Lower leg skin (tissue), 4 donors: ENCODE results near the gene ATPAF1. TPM values are rescaled to one million over a fixed set of nuclear protein-coding genes. Genes with fewer than 3 reads are reported as not detected.

ENCODE experiments used
- DNase-seq, 2 donors: peaks; one replicate each; pipeline ENCODE4 v3.0.0-alpha.2; 2019; ENCODE audit warnings: low spot score in 2 of 2
- H3K4me3 ChIP-seq: fragments of 200-600 bp; sonication (generic); 2 replicates; pipeline ENCODE4 v1.5.1; 2017; ENCODE audit warnings: mild to moderate bottlenecking, low read depth; ENCODE audit not compliant: poor library complexity, severe bottlenecking
- POLR2A ChIP-seq, 2 donors: fragments of 450-650 bp; IDR thresholded peaks; one replicate each; pipeline ENCODE4 v1.6.1; 2016 to 2017; ENCODE audit warnings: antibody characterized with exemption in 2 of 2, mild to moderate bottlenecking in 1 of 2, moderate library complexity in 1 of 2
- WGBS, 2 donors: methylation state at CpG; one replicate each; pipeline ENCODE4 v1.1.5; 2018; 5-methylcytosine and 5-hydroxymethylcytosine counted together
- intact Hi-C: fragments of 100-400 bp; cut with DNase I; formaldehyde crosslinking; loops from one replicate; pipeline ENCODE4 v1.15.0; 2023; ENCODE audit warnings: low total_unique reads
- total RNA-seq, 4 donors: library from RNA; depleted of rRNA; stranded (reverse); fragments of >200 nt; gene quantifications; one replicate each; pipeline ENCODE4 v1.1.0, GENCODE V29; 2016
- TF ChIP-seq, protein P1 (sequence below), 3 donors: fragments of 450-650 bp; IDR thresholded peaks; one replicate each; pipeline ENCODE4 v1.5.1; 2016; ENCODE audit warnings: antibody characterized with exemption in 3 of 3, mild to moderate bottlenecking in 3 of 3, moderate library complexity in 2 of 3

ATPAF1 gene
- total RNA-seq, 4 donors from 2014 or later: 20.4 to 33.7 (median 29.9) TPM

DNA sequence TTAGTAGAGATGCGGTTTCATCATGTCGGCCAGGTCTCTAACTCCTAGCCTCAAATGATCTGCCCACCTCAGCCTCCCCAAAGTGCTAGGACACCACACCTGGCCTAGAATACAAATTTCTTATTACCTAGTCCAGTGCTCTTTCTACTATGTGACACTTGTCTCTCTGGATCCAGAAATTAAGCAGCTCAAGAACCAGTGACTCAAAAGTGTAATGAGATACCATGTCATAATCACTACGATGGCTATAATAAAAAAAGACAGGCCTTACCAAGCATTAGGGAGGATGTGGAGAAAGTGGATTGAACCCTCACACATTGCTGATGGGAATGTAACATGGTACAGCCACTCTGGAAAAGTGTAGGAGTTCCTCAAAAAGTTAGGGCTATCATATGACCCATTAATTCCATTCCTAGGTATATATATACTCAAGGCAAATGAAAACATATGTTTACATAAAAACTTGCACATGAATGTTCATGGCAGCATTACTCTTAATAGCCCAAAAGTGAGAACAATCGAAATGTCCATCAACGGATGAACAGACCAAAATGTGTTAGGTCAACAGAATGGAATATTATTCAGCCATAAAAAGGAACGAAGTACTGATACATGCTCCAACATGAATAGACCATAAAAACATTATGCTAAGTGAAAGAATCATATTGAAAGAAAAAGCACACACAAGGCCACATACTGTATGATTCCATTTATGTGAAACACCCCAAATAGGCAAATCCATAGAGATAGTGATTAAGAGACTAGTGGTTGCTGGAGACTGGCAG, 11.8 kb upstream of the ATPAF1 start:
- intact Hi-C loops: no loop called here
- no peak for DNase-seq
- 95 to 97% methylated on average over 6 of the region's 6 CpGs for WGBS, 2 donors
- TF ChIP-seq POLR2A (IDR thresholded peaks at IDR 0.05): no peak
- TF ChIP-seq, protein P1, sequence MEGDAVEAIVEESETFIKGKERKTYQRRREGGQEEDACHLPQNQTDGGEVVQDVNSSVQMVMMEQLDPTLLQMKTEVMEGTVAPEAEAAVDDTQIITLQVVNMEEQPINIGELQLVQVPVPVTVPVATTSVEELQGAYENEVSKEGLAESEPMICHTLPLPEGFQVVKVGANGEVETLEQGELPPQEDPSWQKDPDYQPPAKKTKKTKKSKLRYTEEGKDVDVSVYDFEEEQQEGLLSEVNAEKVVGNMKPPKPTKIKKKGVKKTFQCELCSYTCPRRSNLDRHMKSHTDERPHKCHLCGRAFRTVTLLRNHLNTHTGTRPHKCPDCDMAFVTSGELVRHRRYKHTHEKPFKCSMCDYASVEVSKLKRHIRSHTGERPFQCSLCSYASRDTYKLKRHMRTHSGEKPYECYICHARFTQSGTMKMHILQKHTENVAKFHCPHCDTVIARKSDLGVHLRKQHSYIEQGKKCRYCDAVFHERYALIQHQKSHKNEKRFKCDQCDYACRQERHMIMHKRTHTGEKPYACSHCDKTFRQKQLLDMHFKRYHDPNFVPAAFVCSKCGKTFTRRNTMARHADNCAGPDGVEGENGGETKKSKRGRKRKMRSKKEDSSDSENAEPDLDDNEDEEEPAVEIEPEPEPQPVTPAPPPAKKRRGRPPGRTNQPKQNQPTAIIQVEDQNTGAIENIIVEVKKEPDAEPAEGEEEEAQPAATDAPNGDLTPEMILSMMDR (IDR thresholded peaks at IDR 0.05): no peak
- H3K4me3 ChIP-seq: no peak overlapping the region

DNA sequence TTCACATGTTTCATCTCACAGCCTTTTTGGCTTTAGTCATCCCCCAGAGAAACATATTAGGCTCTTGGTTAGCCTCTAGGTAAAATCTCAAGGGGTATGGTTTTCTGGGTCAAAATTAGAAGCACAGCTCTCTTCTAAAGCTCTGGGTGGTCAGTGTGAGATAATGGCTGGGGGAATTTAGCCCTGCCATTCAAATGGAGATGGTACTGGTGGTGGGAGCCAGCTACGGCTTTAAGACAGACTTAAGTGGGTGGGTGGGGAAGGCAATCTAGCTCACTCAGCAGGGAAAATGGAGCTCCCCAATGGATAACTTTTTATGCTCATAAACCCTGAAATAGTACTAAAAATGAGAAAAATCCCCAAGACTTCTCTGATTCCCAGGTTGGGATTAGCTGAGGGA, 9.2 kb upstream of the ATPAF1 start:
- H3K4me3 ChIP-seq: no peak overlapping the region
- WGBS, 2 donors: 96 to 100% methylated on average over 1 of the region's 1 CpG
- intact Hi-C loops: no loop called here
- no peak for DNase-seq
- TF ChIP-seq POLR2A (IDR thresholded peaks at IDR 0.05): no peak
- TF ChIP-seq, protein P1 (IDR thresholded peaks at IDR 0.05): no peak

DNA sequence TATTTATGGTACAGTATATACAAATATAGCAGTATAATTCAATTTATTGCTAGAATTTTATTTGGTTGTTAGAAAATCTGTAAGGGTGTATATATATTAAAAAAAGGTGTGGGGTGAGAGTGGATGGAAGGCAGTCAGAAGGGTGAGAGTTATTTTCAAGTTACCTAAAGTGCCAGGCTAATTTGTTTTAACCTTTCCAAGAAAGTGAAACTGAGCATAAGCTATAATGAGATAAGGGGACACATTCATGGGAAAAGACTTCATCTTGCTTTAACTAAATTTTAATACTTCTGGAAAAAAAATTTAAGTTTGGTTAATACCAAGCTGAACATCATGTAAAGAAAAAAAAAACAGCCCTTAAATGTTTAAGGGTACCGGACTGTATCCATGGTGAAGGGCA, 8.4 kb upstream of the ATPAF1 start:
- DNase-seq: no peak
- TF ChIP-seq, protein P1 (IDR thresholded peaks at IDR 0.05): no peak
- TF ChIP-seq POLR2A (IDR thresholded peaks at IDR 0.05): no peak
- H3K4me3 ChIP-seq: no peak overlapping the region
- intact Hi-C loops: no loop called here
- WGBS, 2 donors: 93 to 94% methylated on average over 1 of the region's 1 CpG

DNA sequence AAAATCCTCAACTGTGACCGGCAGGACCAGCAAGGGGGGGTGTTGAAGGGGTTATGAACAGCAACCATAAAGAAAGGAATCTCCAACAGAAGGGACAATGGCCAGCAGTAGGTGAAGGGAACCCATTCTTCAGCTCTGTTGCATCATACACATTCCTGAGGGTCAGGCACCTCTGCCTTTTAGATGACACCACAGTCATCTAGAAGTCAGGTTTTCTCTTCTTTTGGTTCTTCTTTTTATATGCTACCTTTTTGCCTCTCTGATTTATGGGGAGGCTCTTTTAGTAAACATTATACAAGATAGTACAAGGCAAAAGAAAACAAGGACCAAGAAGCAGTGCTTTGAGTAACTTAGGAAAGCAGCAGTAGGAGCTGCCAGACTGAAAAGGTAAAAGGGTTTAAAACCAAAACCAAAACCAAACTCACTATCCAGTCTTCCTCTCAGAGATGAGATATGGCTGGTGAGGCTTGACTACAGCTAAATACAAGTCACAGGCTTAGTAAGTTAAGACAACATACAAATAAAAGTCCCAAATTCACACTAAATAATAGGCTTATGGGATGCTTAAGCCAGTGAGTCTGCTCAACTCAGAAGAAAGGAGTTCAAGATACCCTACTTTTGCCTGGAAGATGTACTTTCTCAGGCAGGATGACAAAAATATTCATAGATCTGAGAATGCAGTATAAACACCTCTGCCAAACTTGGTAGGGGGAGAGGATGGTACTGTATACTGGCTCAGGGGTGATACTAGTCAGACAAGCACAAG, 7.6 kb upstream of the ATPAF1 start:
- H3K4me3 ChIP-seq: no peak overlapping the region
- no peak for TF ChIP-seq POLR2A (IDR thresholded peaks at IDR 0.05)
- TF ChIP-seq, protein P1 (IDR thresholded peaks at IDR 0.05): no peak
- intact Hi-C loops: no loop called here
- WGBS, 2 donors: 84 to 90% methylated on average over 1 of the region's 1 CpG
- no peak for DNase-seq

DNA sequence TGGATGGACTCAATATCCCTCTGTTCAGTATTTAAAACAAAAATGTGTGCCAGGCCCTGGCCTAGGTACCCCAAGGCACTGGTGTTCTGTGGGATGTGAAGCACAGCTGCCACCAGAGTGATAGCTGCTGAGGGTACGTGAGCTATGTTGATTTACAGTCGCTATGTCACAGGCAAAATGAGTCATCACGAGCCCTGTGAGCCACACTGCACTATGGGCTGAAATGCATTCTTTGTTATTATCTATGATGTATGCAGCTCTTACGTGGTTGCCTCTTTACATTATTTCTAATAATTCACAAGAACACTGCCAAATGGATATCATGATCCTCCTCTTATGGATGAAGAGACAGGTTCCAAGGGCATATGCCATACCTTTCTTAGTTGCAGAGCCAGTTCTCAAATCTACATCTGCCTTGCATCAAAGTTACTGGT, 5.6 kb upstream of the ATPAF1 start:
- DNase-seq: no peak
- intact Hi-C loops: no loop called here
- WGBS, 2 donors: 64 to 69% methylated on average over 4 of the region's 4 CpGs
- H3K4me3 ChIP-seq: no peak overlapping the region
- TF ChIP-seq, protein P1 (IDR thresholded peaks at IDR 0.05): no peak
- TF ChIP-seq POLR2A (IDR thresholded peaks at IDR 0.05): no peak
